Cardiac muscle cell (in vitro differentiated cells and primary cell): ENCODE data around the gene CASP7. TPM values are rescaled to one million over a fixed set of nuclear protein-coding genes. Genes with fewer than 3 reads are reported as not detected.

Experiments used
- DNase-seq, 2 donors: peaks; one replicate each; pipeline versions ENCODE4 v3.0.0 to v3.0.0-alpha.2; 2010 to 2017; ENCODE audit warnings: low read depth in 1 of 2, low spot score in 1 of 2
- H3K27ac ChIP-seq: fragments of 200-600 bp; sonication (generic); 2 replicates; pipeline ENCODE4 v1.5.1; 2016
- H3K27me3 ChIP-seq: fragments of 200-600 bp; sonication (generic); 2 replicates; pipeline ENCODE4 v1.6.0; 2016; ENCODE audit warnings: control low read depth
- H3K36me3 ChIP-seq: fragments of 200-600 bp; sonication (generic); 2 replicates; pipeline ENCODE4 v1.5.1; 2016; ENCODE audit warnings: control low read depth
- H3K4me1 ChIP-seq: fragments of 200-600 bp; sonication (generic); 2 replicates; pipeline ENCODE4 v1.8.1; 2017; ENCODE audit warnings: low read depth, mild to moderate bottlenecking, mixed run types
- H3K4me3 ChIP-seq: fragments of 200-600 bp; sonication (generic); 2 replicates; pipeline ENCODE4 v1.5.1; 2016; ENCODE audit warnings: mild to moderate bottlenecking
- H3K9me3 ChIP-seq: fragments of 200-600 bp; sonication (generic); 2 replicates; pipeline ENCODE4 v1.5.1; 2017; ENCODE audit warnings: low read depth, mild to moderate bottlenecking, control low read depth
- CTCF ChIP-seq: IDR thresholded peaks from 2 replicates; pipeline ENCODE4 v1.5.1; 2012; ENCODE audit warnings: low read depth, mild to moderate bottlenecking, low read length
- polyA plus RNA-seq: library from polyadenylated mRNA; unstranded; fragments of >200 nt; fragmentation: Nextera tagmentation; extraction: Ambion mirVana; gene quantifications from 2 replicates; pipeline ENCODE4 v1.2.1, GENCODE V29; 2016
- total RNA-seq: library from RNA; depleted of rRNA; stranded (reverse); fragments of >200 nt; gene quantifications from 2 replicates; pipeline ENCODE4 v1.2.3, GENCODE V29; 2016

CASP7 gene
- total and polyA plus RNA-seq, 2 experiments from 2014 or later = 3.3 to 7.8 TPM

DNA sequence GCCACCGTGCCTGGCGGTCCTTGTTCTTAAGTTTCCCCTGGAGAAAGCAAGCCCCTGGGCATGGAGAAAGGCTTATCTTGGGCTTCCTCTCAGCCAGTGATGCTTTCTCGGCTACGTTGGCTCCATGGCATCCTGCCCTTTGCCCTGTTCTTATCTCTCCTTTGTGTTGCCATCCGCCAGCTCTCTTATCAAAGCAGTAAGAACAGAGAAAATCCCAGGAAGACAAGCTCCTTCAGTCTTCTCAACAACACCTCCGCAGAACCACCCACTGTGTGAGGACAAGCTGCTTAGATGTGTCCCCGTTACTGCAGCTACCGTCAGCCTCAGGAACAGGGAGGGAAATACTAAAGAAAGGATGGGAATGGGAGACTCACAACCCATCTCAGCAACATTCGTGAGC lies 75.1 kb downstream of the CASP7 start:
- Histone ChIP-seq H3K27me3 (peaks cover 36% of the 10 kb centered on the region), H3K9me3 (no peaks in the 10 kb centered on the region), H3K4me1 (no peaks in the 10 kb centered on the region), H3K4me3 (no peak overlapping the region), H3K27ac (no peak overlapping the region), H3K36me3 (no peaks in the 10 kb centered on the region)
- no peak for TF ChIP-seq CTCF
- no peak for DNase-seq

DNA sequence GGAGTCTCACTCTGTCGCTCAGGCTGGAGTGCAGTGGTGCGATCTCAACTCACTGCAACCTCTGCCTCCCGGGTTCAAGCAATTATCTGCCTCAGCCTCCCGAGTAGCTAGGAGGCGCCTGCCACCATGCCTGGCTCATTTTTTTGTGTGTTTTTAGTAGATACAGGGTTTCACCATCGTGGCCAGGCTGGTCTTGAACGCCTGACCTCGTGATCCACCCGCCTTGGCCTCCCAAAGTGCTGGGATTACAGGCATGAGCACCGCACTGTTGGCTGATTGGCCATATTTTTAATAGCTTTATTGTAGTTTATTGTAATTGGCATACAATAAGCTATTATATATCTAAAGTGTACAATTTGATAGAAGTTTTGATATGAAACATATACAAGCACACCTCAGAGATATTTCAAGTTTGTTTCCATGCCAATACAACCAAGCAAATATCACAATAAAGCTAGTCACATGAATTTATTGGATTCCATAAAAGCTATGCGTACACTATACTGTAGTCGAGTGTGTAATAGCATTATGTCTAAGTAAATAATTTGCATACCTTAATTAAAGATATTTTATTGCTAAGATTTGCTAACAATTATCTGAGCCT lies 77.3 kb downstream of the CASP7 start:
- DNase-seq = no peak

DNA sequence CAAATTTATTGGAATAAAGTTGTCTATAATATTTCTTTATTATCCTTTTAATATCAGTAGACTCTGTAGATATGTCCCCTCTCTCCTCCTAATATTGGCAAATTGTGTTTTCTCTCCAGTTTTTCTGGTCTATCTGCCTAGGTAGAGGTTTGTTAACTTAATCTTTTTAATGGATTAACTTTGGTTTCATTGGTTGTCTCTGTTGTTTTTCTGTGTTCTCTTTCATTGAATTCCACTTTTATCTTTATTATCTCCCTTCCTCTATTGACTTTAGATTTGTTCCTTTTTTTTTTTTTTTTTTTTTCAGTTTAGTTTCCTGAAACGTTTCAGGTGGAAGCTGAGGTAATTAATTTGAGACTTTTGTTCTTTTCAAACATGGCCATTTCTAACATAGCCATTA lies 82.4 kb downstream of the CASP7 start:
- DNase-seq = no peak
- Histone ChIP-seq H3K9me3 (no peaks in the 10 kb centered on the region), H3K36me3 (no peaks in the 10 kb centered on the region), H3K27ac (no peak overlapping the region), H3K4me3 (no peak overlapping the region), H3K27me3 (peaks cover 53% of the 10 kb centered on the region), H3K4me1 (no peaks in the 10 kb centered on the region)
- no peak for TF ChIP-seq CTCF

More for the DNA sequence above, 77.3 kb downstream of the CASP7 start:
- Histone ChIP-seq H3K27ac (no peak overlapping the region), H3K9me3 (no peaks in the 10 kb centered on the region), H3K4me3 (no peak overlapping the region), H3K36me3 (no peaks in the 10 kb centered on the region), H3K27me3 (peaks cover 36% of the 10 kb centered on the region), H3K4me1 (no peaks in the 10 kb centered on the region)
- TF ChIP-seq CTCF = no peak

GRCh38 chr10:113764582-113764981 lies 84.9 kb downstream of the CASP7 start:
- no peaks in the 10 kb centered on the region for H3K9me3 ChIP-seq
- H3K27ac ChIP-seq = no peak overlapping the region
- no peak for DNase-seq
- no peaks in the 10 kb centered on the region for H3K36me3 ChIP-seq
- peaks cover 61% of the 10 kb centered on the region for H3K27me3 ChIP-seq
- no peak for TF ChIP-seq CTCF
- H3K4me3 ChIP-seq = no peak overlapping the region
- H3K4me1 ChIP-seq = no peaks in the 10 kb centered on the region

GRCh38 chr10:113765910-113766309 lies 86.2 kb downstream of the CASP7 start:
- no peak for TF ChIP-seq CTCF

DNA sequence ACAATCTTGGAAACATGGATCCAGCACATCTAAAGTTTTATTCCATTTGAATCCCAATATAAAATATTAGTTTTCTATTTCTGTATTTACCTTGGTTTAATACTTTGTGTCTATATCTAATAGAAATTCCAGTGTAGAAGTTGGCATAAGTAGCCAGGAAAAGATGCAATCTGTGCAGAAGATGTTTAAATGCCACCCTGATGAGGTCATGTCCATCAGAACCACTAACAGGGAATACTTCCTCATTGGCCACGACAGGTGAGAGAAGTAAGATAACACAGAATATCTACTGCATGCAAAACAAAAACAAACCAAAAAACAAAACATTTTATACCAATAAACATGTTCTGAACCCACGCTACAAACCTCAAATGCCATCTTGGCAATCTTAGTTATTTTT lies 87.5 kb downstream of the CASP7 start:
- H3K9me3 ChIP-seq = no peaks in the 10 kb centered on the region
- H3K27ac ChIP-seq = no peak overlapping the region
- no peaks in the 10 kb centered on the region for H3K36me3 ChIP-seq
- no peak overlapping the region for H3K4me3 ChIP-seq
- H3K4me1 ChIP-seq = no peaks in the 10 kb centered on the region
- TF ChIP-seq CTCF = no peak
- DNase-seq = no peak
- peaks cover 86% of the 10 kb centered on the region for H3K27me3 ChIP-seq

More at GRCh38 chr10:113765910-113766309, 86.2 kb downstream of the CASP7 start:
- DNase-seq = no peak
- H3K4me1 ChIP-seq = no peaks in the 10 kb centered on the region
- peaks cover 74% of the 10 kb centered on the region for H3K27me3 ChIP-seq
- H3K36me3 ChIP-seq = no peaks in the 10 kb centered on the region
- H3K27ac ChIP-seq = no peak overlapping the region
- H3K9me3 ChIP-seq = no peaks in the 10 kb centered on the region
- no peak overlapping the region for H3K4me3 ChIP-seq
